ENCODE results near the gene E2F3.

E2F3 gene

DNA sequence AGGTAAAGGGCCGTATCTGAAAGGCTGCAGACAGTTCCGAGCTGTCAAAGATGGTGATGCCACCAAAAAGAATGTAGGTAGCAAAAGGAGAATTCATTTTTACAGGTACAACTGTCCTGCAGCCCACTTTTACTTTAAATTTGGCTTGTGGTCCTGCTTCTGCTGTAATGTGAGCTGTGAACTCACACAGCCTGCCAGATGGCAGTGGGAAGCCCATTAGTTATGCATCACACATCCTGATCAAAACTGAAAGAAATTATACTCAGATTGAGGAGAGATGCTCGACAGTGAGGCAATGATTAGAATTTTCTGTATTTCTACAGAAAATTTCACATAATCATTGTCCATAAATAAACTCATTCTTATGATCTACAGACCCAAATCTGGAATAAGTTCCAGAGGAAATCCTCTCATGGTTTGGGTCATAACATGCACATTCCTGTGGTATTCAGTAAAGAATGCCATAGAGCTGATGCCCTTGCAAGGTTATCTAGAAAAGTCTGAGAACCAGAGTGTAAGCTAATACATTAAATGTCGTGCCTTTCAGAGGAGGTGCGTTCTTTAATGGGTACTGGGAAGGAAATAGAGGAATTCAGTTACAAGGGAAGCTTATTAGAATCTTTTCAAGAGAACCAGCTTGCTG is 23.9 kb upstream of the E2F3 start:
- Mint-ChIP-seq H3K27ac (no peak overlapping the region), H3K9me3 (peaks cover 9% of the 10 kb centered on the region), H3K4me1 (ENCODE audit: low read depth) (no peaks in the 10 kb centered on the region), H3K4me3 (no peak overlapping the region), H3K27me3 (no peaks in the 10 kb centered on the region), H3K36me3 (ENCODE audit: low read depth) (no peaks in the 10 kb centered on the region)
- intact Hi-C loops (cut with micrococcal nuclease): no loop called here

DNA sequence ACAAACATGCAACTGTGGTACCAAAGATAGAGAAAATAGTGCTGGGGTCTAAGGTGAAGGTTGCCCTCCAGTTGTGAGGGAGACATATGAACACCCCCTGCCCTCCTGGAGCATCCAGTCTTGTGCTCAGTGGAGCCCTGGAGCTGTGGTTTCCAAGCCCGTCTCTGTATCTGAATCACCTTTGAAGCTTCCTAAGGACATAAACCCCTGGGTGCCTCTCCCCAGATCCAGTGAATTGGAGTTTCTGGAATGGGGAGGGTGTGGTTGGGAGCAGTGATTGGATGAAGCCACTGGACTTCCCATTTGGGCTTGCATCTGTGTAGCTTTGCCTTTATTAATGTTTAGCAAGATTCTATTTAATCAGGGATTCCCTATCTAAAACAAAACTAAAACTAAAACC is 22.4 kb upstream of the E2F3 start:
- Mint-ChIP-seq H3K27ac (no peak overlapping the region), H3K9me3 (peaks cover 9% of the 10 kb centered on the region), H3K4me1 (ENCODE audit: low read depth) (no peaks in the 10 kb centered on the region), H3K4me3 (no peak overlapping the region), H3K27me3 (no peaks in the 10 kb centered on the region), H3K36me3 (ENCODE audit: low read depth) (no peaks in the 10 kb centered on the region)
- intact Hi-C loops (cut with micrococcal nuclease): no loop called here

DNA sequence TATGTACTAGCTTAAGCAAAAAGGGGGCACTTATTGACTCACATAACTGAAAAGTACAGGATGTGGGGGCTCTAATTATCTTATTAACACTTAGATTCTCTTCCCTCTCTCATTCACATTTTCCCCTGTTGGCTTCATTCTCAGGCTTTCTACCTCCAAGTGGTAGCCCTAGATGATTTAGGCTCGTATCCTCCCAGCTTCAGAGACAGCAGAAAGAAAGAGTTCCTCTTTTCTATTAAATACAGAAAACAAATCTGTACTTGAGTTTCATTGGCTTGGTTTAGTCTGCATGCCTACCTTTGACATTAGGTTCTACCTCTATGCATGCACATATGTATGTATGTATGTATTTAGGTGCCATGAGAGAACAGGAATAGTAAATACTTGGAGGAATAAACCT is 15.5 kb upstream of the E2F3 start:
- Mint-ChIP-seq H3K4me1 (ENCODE audit: low read depth) (no peaks in the 10 kb centered on the region), H3K36me3 (ENCODE audit: low read depth) (no peaks in the 10 kb centered on the region), H3K4me3 (no peak overlapping the region), H3K27ac (no peak overlapping the region), H3K9me3 (peaks cover 5% of the 10 kb centered on the region), H3K27me3 (no peaks in the 10 kb centered on the region)
- intact Hi-C loops (cut with micrococcal nuclease): no loop called here

DNA sequence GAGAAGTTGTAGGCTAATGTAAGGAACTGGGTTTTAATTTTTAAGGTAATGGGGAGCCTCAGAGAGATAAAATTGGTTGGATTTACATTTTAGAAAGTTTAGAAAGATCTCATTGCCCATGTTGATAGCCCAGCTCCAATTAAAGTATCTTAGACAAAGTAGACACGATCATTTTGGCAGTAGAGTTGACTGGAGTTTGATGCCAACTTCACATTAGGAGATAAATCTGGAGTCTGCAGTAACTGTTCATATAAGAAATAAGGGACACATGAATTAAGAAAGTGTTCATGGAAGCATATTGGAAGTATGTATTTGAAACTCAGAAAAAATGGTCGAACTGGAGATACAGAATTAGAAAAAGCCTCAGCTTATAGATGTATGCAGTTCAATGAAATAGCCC is 12.6 kb upstream of the E2F3 start:
- Mint-ChIP-seq H3K9me3 (no peaks in the 10 kb centered on the region), H3K27ac (no peak overlapping the region), H3K36me3 (ENCODE audit: low read depth) (no peaks in the 10 kb centered on the region), H3K4me3 (no peak overlapping the region), H3K27me3 (no peaks in the 10 kb centered on the region), H3K4me1 (ENCODE audit: low read depth) (no peaks in the 10 kb centered on the region)
- intact Hi-C loops (cut with micrococcal nuclease): no loop called here

DNA sequence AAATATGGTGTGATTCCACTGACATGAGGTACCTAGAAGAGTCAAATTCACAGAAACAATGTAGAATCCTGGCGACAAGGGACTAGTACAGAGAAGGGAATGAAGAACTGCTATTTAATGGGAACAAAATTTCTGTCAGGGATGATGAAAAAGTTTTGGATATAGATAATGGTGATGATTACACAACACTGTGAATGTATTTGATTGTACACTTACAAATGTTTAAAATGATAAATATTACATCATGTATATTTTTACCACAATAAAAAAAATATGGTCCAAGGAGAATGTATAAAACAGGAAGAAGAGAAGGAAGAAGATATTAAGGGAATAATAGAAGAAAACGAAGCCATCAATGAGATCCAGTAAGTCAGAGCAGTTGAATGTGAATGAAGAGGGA is 8.4 kb upstream of the E2F3 start:
- Mint-ChIP-seq H3K9me3 (no peaks in the 10 kb centered on the region), H3K36me3 (ENCODE audit: low read depth) (no peaks in the 10 kb centered on the region), H3K4me1 (ENCODE audit: low read depth) (no peaks in the 10 kb centered on the region), H3K4me3 (no peak overlapping the region), H3K27me3 (no peaks in the 10 kb centered on the region), H3K27ac (no peak overlapping the region)
- intact Hi-C loops (cut with micrococcal nuclease): no loop called here

DNA sequence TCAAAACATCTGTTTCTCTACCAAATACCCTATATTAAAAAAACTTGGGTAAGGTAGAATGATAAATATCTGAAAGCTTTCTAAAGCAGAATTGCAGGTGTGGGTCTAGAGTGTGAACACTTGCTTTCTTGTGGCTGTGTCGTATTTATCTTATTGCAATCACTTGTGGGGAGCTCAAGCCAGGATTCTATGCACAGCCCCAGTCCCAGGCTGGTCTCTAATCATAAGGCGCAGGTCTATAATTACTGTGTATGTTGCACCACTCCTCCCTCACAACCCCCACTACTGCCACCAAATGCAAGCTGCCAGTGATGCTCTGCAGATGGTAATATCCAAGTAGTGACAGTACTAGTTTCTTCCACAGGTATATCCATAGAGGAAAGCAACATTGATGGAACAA is 2.2 kb upstream of the E2F3 start:
- intact Hi-C loops (cut with micrococcal nuclease): loop anchor here (5.0 kb wide), 1 partner anchor 87 kb away; no protein-coding TSS in a partner anchor
- no peaks in the 10 kb centered on the region for H3K9me3 Mint-ChIP-seq
- H3K27me3 Mint-ChIP-seq: no peaks in the 10 kb centered on the region
- H3K27ac Mint-ChIP-seq: peak overlapping the region; percentile 99
- H3K36me3 Mint-ChIP-seq (ENCODE audit: low read depth): peaks cover 18% of the 10 kb centered on the region
- no peak overlapping the region for H3K4me3 Mint-ChIP-seq
- peaks cover 6% of the 10 kb centered on the region for H3K4me1 Mint-ChIP-seq (ENCODE audit: low read depth)

DNA sequence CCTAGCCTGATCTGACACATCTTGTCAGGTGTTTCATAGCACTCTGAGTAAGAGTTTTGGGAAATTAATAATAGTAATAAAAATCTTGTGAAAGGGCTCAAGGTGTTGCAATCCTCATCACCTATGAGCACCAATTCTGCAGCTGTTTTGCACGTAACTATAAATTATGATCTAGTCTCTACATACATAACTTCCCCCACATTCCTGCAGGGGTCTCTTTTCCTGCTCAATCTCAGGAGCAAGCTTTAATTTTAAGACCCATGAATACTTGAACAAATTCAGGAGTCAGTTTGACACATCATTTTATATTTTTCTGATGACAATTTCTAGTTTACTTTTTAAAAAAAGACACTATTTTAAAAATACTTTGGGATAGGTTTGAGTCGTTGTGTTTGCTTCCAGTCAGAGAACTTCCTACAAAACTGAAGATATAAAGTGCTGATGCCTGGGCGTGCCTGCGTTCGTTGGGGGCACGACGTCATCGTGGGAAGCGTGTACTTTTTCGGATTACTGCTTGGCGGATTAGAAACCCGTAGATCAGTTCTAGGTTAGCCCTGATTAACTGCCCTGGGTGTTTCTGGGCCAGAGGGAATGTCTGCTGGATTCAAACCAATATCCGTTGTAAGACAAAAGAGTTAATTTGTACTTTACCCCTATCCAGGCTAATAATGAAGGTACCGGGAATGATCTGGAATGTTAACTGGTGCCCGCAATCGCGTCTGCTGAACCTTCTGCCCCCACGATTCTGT is 1.0 kb upstream of the E2F3 start:
- Mint-ChIP-seq H3K9me3 (no peaks in the 10 kb centered on the region), H3K27ac (peak overlapping the region; percentile 99), H3K27me3 (no peaks in the 10 kb centered on the region), H3K36me3 (ENCODE audit: low read depth) (peaks cover 20% of the 10 kb centered on the region), H3K4me1 (ENCODE audit: low read depth) (peaks cover 8% of the 10 kb centered on the region), H3K4me3 (peak overlapping the region; percentile 93)
- intact Hi-C loops (cut with micrococcal nuclease): loop anchor here (5.0 kb wide), 5 partner anchors 62 to 1197 kb away; partner anchors contain the start of gene MBOAT1

DNA sequence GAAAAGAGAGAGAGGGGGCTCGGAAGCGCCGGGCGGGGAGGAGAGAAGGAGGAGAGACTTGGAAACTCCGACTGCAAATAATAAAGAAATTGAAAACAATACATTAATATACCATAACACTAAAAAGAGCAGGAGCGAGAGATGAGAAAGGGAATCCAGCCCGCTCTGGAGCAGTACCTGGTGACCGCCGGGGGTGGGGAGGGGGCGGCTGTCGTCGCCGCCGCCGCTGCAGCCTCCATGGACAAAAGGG is 338 bp downstream of the E2F3 start:
- H3K27me3 Mint-ChIP-seq: no peaks in the 10 kb centered on the region
- H3K4me1 Mint-ChIP-seq (ENCODE audit: low read depth): peaks cover 13% of the 10 kb centered on the region
- peak overlapping the region; percentile 93 for H3K4me3 Mint-ChIP-seq
- peak overlapping the region; percentile 99 for H3K27ac Mint-ChIP-seq
- no peaks in the 10 kb centered on the region for H3K9me3 Mint-ChIP-seq
- intact Hi-C loops (cut with micrococcal nuclease): loop anchor here (2.0 to 5.0 kb wide), 6 partner anchors 60 to 1195 kb away; partner anchors contain the start of genes CDKAL1 and MBOAT1
- H3K36me3 Mint-ChIP-seq (ENCODE audit: low read depth): peaks cover 31% of the 10 kb centered on the region

DNA sequence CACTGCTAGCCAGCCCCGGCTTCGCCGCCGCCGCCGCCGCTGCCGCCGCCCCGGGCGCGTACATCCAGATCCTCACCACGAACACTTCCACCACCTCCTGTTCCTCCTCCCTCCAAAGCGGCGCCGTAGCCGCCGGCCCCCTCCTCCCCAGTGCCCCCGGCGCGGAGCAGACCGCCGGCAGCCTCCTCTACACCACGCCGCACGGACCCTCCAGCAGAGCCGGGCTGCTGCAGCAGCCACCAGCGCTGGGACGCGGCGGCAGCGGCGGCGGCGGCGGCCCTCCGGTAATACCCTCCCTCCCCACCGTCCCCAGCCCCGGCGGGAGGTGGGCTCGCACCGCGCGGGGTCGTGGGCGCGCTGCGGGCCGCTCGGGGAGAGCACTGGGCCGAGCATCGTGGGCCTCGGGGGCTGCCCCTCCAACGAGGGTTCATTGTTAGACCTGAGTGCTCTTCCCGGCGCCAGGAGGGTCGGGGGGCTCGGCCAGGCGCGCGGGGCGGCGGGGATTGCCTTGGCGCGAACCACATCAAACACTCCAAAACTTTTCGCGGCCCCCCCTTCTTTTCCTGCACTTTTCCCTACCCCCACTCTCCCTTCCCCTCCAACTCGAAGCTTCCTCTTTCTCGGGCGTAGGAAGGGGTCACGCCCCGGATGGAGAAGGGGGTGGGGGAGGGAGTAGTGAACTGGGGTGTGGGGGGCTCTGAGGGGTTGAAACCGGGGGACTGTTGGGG is 827 bp downstream of the E2F3 start:
- H3K4me1 Mint-ChIP-seq (ENCODE audit: low read depth): peaks cover 18% of the 10 kb centered on the region
- intact Hi-C loops (cut with micrococcal nuclease): loop anchor here (2.0 to 5.0 kb wide), 6 partner anchors 60 to 1195 kb away; partner anchors contain the start of genes CDKAL1 and MBOAT1
- peak overlapping the region; percentile 93 for H3K4me3 Mint-ChIP-seq
- H3K27ac Mint-ChIP-seq: peak overlapping the region; percentile 99
- no peaks in the 10 kb centered on the region for H3K27me3 Mint-ChIP-seq
- H3K36me3 Mint-ChIP-seq (ENCODE audit: low read depth): peaks cover 31% of the 10 kb centered on the region
- no peaks in the 10 kb centered on the region for H3K9me3 Mint-ChIP-seq

DNA sequence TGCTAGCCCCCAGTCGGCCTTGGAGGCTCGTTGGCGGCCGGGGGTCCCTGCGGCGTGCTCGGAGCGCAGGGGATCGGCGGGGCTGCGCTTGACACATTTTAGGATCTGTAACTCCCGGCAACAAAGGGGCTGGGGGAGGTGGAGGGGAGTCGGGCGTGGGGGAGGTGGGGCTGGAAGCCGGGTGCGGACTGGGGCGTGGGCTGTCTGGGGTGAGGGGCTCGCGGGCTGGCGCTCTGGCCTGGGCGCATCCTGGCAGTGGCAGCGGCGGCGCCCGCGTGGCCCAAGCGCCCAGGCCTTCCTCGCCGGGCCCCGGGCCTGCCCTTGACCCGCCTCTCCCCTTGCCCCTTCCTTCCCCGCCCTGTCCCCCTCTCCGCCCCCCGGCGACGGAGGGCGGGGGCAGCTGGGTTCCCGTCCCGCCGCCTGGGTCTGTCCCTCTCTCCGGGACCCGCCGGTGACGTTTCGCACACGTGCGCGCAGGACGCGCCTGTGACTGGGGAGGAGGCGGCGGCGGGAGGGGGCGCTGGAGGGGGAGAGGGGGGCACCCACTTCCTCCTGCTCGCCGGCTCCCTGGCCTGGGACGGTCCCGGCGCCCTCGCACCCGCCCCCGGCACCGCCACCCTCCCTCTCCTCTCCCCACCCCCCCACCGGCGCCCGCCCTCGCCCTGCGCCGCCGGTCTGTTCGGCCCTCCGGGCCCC is 1.5 kb downstream of the E2F3 start:
- no peaks in the 10 kb centered on the region for H3K27me3 Mint-ChIP-seq
- H3K27ac Mint-ChIP-seq: peak overlapping the region; percentile 99
- H3K4me3 Mint-ChIP-seq: peak overlapping the region; percentile 93
- intact Hi-C loops (cut with micrococcal nuclease): loop anchor here (2.0 to 5.0 kb wide), 6 partner anchors 59 to 1194 kb away; partner anchors contain the start of genes CDKAL1 and MBOAT1
- no peaks in the 10 kb centered on the region for H3K9me3 Mint-ChIP-seq
- peaks cover 24% of the 10 kb centered on the region for H3K4me1 Mint-ChIP-seq (ENCODE audit: low read depth)
- H3K36me3 Mint-ChIP-seq (ENCODE audit: low read depth): peaks cover 31% of the 10 kb centered on the region

DNA sequence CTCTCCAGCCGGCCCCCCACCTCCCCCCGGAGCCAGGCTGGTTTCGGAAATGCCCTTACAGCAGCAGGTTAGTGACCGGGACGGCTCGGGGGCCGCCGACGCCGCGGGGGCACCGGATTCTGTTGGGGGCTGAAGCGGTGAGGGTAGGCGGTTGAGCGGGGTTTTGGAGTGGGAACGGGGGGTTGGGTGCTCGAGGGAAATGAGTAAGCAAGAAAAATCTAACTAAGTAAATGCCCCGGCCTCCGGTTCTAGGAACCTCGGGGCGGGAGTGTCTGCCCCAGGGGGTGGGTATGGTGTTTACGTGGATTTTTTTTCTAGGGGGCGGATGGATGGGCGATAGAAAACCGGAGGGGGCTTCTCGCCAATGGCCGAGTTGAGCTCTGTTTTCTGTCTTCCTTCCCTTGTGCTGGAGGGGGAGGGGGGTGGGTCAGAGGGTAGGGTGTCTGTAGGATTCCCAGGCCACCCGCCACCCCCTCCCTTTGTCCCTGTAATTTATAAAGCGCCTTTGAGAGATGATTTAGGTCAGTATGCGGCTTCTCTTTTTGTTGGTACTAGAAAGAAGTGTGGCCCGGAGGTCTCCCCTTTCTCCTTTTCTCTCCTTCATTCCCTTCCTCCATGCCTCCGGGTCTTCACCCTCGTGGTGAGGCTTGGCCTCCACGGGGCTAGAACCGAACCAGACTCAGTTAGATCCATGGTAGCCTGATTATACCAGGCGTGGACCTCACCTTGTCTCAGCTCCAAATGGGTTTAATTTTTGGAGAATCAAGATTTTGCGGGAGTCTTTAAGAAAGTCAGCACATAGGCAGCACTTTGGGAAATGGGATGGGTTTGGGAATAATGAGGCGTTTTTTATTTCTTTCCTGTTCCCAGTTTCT is 2.3 kb downstream of the E2F3 start:
- Mint-ChIP-seq H3K9me3 (no peaks in the 10 kb centered on the region), H3K27ac (peak overlapping the region; percentile 99), H3K4me3 (peak overlapping the region; percentile 93), H3K36me3 (ENCODE audit: low read depth) (peaks cover 31% of the 10 kb centered on the region), H3K27me3 (no peaks in the 10 kb centered on the region), H3K4me1 (ENCODE audit: low read depth) (peaks cover 32% of the 10 kb centered on the region)
- intact Hi-C loops (cut with micrococcal nuclease): loop anchor here (2.0 to 5.0 kb wide), 7 partner anchors 58 to 1193 kb away; partner anchors contain the start of genes CDKAL1 and MBOAT1

DNA sequence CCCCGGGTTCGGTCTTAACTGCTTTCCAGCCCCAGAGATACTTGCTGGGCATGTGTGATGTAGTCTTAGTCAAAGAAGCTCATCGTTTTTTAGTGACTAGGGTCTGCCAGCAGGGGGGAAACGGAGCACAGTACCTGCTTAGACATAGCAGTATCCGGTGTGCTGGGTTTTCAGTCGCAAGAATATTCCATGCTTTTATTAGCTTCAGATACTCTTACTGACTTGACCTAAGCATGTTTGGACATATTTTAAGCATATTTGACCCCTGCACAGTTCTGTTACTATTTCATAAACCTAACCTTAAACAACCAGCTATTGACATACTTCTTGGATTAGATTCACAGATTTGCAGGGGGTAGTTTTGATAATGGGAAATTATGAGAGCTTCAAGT is 3.0 kb downstream of the E2F3 start:
- H3K4me3 Mint-ChIP-seq: peak overlapping the region; percentile 93
- peak overlapping the region; percentile 99 for H3K27ac Mint-ChIP-seq
- intact Hi-C loops (cut with micrococcal nuclease): loop anchor here (2.0 to 5.0 kb wide), 7 partner anchors 38 to 1193 kb away; partner anchors contain the start of gene MBOAT1

DNA sequence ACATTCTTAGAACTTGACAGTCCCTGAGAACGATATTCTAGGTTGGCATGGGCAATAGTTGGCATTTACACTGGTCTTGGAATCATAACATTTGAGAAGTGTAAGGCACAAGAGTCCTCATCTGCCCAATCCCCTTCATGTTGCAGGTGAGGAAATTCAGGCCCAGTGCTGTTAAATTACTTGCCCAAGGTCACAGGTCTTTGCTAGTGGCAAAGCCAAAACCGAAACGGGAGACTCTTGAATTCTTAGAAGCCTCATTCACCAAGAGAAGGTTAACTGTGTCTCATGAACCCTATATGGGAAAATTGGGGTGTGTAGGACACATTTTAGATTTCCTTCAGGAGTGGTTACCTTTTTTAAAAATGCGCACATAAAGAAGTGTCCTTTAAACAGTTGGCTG is 7.2 kb downstream of the E2F3 start:
- Mint-ChIP-seq H3K9me3 (no peaks in the 10 kb centered on the region), H3K36me3 (ENCODE audit: low read depth) (peaks cover 39% of the 10 kb centered on the region), H3K4me1 (ENCODE audit: low read depth) (peaks cover 76% of the 10 kb centered on the region), H3K4me3 (no peak overlapping the region), H3K27ac (no peak overlapping the region), H3K27me3 (no peaks in the 10 kb centered on the region)
- intact Hi-C loops (cut with micrococcal nuclease): loop anchor here (5.0 kb wide), 1 partner anchor 33 kb away; no protein-coding TSS in a partner anchor

More for the DNA sequence above, 3.0 kb downstream of the E2F3 start:
- H3K9me3 Mint-ChIP-seq: no peaks in the 10 kb centered on the region
- peaks cover 31% of the 10 kb centered on the region for H3K36me3 Mint-ChIP-seq (ENCODE audit: low read depth)
- no peaks in the 10 kb centered on the region for H3K27me3 Mint-ChIP-seq
- H3K4me1 Mint-ChIP-seq (ENCODE audit: low read depth): peaks cover 38% of the 10 kb centered on the region
